Activated CD4-positive, CD25-positive, alpha-beta regulatory T cell (primary cell): ENCODE results near the gene MCF2L.

ENCODE experiments used
- DNase-seq, 4 experiments: peaks; one replicate each; lab custom pipeline; 2025; lab: John Stamatoyannopoulos, UW

Gene MCF2L

GRCh38 chr13:112951674-112952371 lies 17.2 kb upstream of the MCF2L start:
- DNase-seq: no peak

DNA sequence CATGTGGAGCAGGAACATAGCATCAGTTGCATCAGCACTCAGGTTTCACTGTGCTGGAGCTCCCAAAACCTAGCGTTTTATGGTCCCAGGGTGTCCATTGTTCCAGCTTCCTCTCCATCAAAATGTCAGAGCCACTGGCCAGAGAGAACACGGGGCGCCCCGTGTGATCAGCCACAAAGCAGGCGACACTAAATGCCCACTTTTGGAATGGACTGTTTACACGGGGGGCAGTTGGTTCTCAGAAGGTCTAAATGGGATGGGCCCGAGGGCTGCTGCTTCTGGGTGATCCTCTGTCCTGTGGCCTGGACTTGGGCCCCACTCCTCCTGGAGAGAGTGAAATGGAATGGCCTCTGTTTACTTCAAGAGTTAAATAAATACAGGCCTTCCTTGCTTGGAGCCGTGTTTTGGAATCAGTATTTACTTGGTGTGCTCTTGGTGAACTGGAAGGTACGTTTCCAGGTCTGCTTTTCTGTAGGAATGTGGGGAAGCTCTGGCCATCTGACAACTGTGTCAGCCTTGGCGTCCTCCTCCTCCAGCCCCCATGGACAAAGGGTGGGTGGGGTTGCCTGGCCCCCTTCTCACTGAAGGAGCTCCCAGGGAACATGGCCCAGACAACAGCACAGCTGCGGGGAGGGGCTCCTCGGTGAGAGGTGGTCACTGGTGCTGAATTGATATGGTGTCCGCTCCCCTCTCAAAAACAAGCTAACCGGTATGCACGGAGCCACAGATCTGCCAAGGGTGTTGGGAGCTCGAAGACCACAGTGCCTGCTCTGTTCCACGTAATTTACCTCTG lies 16.1 kb upstream of the MCF2L start:
- no peak for DNase-seq

- DNase-seq: no peak
Observed at GRCh38 chr13:112953591-112954487, 15.2 kb upstream of the MCF2L start.

DNA sequence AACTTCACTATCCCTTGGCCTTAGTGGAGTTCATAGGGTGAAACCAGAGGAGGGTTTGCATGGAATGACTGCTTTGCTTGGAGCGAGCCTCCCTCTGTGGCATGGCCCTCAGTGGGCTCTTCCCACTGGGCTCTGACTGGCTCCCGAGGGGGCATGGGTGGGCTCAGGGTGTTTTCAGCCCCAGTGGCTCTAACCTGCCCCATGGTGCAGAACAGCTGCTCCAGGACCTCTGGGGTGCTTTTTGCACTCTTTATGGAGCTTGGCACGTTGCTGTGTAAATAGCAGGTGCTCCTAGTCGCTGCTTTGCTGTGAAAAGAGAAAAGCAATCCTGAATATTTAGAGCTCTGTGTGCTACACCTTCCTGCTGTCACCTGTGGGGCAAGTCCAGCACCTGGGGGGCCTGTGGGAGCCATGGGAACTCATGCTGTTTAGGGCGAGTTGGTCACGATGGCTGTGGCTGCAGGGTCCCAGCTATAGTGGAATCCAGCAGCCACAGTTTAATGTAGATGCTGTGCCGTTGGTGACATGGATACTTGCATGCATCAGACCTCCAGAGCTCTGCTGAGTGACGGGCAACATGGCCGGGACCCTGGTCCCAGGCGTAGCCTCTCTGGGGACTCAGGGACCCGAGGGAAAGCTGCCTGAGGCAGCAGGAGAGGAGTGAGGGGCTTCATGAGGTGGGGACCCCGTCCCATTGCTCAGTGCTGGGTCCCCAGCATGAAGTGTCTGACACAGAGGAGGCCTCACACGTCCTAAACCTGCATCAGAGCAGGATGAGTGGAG lies 14.3 kb upstream of the MCF2L start:
- no peak for DNase-seq

- DNase-seq: no peak
Observed at GRCh38 chr13:112955271-112955937, 13.6 kb upstream of the MCF2L start.

DNA sequence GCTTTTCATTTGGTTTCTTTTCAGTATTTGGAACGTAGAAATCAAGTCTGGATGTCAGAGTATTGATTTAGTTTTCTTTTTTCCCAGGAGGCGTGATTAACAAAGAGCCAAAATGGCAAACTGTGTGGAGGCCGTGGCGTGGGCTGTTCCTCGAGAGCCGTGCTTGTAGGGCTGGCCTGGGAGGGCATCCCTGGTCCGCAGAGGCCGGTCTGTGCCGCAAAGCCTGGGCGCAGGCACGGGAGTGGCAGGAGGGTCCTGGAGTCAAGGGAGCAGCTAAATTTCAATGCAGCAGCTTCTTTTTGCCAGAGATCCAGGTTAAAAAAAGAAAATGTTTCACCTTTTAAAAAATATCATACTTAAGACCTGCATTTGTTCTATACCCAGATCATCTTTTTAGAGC lies 13.1 kb upstream of the MCF2L start:
- DNase-seq: no peak

DNA sequence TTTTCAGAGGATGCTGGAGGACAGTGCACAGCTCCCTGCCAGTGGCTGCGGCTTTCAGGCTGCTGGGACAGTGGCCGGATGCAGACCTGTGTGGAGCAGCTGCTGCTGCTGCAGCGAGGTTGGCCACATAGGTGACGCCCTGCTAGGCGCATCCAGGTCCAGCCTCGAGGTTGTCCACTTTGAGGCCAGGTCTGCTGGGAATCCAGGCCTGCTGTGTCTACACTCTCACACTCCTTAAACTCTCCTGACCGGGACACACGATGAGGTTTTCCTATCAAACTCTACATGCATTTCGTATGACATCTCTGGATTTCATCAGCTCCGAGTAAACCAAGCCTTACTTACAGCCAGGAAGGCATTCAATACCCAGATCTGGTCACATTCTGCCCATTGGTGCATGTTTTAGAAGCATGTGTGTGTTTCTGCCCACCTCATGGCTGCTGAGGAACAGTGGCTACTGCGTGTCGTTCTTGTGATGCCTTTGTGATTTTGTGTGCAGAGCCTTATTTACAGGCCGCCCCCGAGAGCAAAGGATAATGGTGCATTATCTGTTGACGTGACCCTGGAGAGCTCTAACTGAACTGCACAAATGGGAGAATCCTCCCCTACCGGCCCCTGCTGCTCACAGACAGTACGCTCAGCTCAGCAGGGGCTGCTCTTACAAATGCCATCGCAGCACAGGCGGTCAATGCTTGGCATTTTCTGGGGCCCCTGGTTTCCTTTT lies 12.3 kb upstream of the MCF2L start:
- no peak for DNase-seq

DNA sequence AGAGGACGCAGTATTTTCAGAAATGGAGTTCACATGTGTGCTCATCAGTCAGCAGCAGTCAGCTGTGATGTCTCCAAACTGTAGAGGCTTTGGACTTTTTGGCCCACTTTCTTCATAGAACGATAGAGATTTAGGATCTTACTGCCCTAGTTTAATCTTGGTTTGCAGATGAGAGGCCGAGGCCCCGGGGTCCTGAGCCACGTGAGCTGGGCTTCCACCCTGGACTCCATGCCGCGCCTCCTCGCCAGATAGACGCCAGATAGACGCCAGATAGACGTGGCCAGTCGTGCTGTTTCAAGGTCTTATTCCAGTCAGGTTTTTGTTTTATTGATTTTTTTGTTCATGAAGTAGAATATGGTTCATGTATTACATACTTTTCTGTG lies 11.7 kb upstream of the MCF2L start:
- DNase-seq: no peak

DNA sequence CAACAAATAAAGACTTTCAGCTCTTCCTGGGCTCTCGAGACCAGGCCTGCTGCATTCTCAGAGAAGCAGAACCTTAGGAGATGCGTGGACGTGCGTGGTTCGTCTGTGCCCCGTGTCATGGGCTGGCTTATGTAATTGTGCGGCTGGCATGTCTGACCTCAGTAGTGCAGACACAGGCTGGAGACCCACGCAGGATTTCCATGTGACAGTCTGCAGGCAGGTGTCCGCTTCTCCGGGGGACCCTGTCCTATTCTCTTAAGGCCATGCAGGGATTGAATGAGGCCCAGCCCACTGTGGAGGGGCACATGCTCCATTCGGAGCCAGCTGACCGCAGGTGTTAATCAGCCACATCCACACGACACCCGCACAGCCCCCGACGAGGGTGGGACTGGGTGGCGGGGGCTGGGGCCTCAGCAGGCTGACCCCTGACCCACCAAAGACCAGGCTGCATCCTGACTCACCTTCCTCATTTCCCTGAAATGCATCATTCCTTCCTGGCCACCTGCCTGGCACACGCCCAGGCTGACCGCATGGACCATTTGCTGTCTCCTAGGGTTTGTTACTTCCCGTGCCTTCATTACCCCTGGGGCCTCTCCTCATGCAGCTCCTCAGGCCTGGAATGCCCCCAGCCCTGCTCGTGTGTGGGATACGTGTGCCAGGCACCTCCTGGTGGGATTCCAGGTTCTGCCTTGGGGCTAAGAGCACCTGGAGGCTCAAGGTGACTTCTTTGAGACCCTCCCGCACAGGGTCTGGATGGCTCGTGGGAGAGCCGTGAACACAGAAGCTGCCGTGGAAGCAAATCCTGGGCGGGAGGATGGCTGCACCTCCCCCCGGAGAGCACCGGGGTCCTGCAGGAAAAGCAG lies 10.7 kb upstream of the MCF2L start:
- DNase-seq: no peak

DNA sequence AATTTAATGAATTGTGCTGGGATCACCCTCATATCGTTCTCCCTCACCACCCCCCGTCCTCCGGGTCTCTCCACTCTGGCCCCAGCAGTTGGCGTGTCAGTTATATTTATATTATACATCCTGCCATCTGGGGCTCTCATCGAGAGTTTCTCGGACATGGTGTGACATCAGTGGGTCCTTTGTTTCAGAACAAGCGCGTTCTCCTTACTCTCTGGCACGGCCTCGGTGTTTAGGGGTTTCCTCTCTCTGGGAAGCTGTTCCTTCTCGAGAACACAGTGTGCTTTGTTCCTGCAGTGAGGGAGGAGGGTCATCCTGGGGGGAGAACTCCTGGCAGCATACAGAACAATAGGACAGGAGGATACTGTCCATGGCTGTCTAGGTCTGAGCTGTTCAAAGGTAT lies 9.8 kb upstream of the MCF2L start:
- no peak for DNase-seq

- no peak for DNase-seq
Observed at GRCh38 chr13:112959701-112960542, 9.1 kb upstream of the MCF2L start.

DNA sequence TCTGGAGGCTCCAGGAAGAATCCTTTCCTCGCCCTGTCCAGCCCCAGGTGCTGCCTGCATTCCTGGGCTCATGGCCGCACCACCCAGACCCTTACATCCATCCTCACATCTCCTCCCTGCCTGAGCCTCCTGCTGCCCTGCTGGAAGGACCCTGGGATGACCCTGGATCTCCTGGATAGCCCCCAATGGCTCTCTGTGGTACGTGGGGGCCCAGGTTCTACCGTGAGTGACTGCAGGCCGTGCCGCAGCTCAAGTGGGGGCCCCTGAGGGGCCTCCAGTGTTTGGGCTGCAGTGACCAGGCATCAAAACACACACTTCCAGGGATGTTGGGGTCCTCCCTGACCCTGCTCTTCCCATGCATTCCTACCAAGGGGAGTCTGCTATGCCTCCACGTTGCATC lies 8.3 kb upstream of the MCF2L start:
- DNase-seq: no peak

DNA sequence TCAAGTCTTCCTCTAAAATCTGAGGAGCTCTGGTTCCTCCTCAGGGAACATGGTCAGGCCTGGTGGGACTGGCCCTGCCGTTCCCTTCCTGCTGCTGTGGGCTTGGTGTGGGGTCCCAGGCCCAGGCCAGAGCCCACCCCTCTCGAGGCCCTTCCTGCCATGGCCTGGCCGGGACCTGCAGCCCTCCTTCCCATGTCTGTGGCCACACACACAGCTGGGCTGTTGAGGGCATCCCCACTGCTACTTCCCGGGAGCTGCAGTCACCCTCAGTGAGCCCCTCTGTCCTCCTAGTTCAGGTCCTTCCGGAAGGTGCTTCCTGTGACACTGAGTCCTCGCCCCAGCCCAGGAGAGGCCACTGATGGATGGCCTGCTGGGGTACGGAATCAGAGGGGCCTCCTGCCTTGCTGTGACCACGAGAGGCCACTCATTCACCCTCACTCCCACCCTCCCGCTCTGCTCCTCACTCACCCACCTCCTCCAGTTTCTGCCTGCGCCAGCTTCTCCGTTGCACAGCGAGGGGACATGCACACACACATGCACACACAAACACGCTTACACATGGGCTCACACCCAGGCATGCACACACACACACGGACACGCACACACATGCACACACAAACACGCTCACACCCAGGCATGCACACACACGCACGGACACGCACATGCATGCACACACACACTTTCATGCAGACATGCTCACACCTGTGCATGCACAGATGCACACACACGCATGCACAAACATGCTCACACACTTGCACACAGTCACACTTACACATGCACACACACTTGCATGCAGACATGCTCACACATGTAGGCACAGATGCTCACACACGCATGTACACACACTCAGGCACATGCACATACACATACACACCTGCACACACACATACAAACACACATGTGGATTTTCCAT lies 7.3 kb upstream of the MCF2L start:
- no peak for DNase-seq

DNA sequence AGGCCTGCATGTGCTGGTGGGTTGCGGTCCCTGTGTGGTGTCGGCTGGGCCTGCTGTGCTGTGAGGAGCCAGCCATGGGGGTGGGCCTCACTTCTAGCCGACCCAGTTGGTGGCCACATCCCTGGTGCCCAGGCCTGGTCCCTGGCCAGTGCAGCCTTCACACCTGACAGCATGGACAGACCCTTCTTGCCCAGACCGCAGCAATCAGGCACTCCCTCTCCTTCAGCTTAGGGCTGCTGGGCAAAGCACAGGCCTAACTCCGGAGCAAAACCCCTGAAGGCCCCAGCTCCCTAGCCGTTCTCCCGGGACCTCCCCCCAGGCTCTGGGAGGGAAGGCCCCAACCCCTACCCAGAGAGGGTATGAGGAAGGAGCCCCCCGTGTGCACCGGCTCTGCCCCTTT lies 6.6 kb upstream of the MCF2L start:
- no peak for DNase-seq

DNA sequence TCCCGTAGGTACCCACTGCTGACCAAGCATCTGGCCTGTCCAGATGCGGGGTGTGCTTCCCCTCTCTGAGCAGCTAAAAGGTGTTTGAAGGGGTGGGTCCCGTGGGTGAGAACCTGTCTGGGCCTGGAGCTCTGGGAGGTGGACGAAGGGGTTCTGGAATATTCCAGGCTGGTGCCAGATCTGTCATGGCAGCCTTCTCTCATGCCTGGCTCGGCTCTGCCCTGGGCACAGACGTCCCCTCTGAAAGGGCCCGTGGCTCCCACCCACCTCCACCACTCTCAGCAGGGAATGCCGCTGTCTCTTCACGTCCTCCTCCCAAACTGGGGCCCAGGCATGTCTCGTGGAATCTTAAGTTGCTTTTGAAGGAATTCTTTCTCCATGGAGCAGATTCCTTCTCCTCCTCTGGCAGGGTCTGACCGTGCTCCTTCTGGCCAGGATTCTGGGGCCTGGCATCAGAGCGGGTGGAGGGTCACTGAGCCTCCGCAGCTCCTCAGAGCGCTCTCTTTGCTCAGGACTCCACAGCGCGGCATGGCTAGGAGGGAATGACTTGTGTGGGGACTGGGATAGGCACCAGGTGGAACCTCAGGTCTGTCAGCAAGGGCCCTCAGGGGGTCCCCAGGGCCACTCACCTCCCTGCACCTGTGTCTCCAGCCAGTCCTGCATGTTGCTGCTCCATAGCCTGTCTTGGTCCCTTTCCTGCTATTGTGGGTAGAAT lies 5.9 kb upstream of the MCF2L start:
- DNase-seq: no peak

DNA sequence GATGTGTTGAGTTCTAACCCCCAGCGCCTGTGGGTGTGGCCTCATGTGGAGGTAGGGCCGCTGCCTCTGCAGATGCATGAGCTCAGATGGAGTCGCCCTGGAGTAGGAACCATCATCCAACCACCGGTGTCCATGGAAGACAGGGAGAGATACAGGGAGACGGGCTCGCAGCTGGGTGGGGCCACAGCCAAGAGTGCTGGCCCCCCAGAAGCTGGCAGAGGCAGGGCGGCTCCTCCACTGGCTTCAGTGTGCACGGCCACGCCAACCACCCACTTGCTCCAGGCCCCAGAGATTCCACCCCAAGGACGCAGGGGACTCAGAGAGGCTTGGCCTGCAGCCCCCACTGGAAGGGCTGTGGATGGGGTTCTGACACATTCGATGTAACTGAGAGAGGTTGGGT lies 5.4 kb upstream of the MCF2L start:
- DNase-seq: no peak

DNA sequence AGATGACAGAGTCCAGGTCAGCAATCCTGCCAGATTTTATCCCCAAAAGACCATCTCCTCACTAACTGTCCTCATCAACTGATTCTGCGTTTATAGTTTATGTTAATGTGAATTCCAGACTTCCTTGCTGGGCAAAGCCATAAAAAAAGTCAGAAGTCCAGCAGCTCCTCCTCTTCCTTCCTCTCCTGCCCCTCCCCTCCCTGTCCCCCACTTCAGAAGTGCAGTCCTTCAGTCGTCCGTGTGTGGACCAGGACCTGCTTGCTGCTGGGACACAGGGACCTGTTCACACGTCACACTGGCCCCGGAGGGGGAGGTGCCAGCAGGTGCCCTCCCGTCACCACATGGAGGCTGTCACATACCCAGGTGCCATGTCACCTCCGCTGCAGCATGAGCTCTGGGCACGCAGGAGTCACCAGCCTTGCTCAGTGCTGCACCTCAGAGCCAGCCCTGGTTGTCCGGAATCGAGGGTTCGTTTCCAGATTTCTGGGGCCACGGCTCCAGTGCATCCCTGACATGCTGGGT lies 4.0 kb upstream of the MCF2L start:
- DNase-seq: no peak
